Measurements from ENCODE around the gene RNH1.

The RNH1 gene

DNA sequence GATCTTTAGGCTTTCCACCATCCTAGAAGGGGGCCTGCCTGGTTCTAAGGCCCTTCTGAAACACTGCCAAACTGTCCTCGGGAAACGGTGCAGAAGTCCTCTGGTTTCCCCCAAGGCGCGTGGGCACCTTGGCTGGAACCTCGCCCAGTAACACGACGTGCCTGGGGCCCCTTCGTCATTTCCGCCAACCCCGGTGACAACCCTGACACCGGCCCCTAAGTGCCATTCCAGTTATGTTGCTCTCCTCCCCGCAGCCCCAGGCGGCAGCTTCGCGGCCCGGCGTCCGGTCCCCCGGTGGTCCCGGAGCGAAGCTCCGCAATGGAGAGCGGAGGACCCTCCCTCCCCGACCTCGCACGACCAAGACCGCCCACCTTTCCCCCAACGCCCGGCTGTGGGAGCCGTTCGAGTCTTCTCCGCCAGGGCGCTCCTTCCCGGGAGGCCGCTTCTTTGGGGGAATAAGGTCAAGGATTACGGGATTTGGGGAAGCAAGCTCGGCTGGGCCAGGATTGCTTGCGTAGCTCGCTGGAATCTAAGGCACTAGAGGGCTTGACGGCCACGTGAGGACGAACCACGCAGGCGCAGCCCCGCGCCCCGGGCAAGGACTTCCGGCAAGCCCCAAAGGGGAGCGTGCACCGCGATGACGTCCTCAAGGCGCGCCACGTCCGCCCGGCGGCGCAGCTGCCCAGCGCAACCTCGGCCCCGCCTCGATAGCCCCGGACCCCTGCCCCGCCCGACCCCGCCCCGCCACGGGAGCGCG is 626 bp downstream of the RNH1 start:
- Histone ChIP-seq H4K20me1 (ENCODE audit: insufficient read depth, low read length, poor library complexity, severe bottlenecking) (peaks cover 13% of the 10 kb centered on the region), H3F3A (ENCODE audit: low read depth) (peaks cover 5% of the 10 kb centered on the region; the same call in 1 of the 2 replicates), H2AFZ (ENCODE audit: low read length) (peak overlapping the region; percentile 100), H3K27me3 (ENCODE audit: insufficient read depth, low read length, poor library complexity, severe bottlenecking) (no peaks in the 10 kb centered on the region), H3K4me3 (ENCODE audit: low read length, poor library complexity, severe bottlenecking) (peak overlapping the region; percentile 100), H3K9me3 (ENCODE audit: insufficient read depth, low read depth, low read length) (no peaks in the 10 kb centered on the region), H3K4me2 (ENCODE audit: low read depth, low read length, poor library complexity, severe bottlenecking) (peak overlapping the region; percentile 95), H3K9ac (ENCODE audit: low read depth, low read length, poor library complexity, severe bottlenecking) (peak overlapping the region; percentile 97), H3K4me1 (ENCODE audit: insufficient read depth, low read length, poor library complexity, severe bottlenecking) (peaks cover 9% of the 10 kb centered on the region), H3K79me2 (ENCODE audit: insufficient read depth, low read length) (peaks cover 40% of the 10 kb centered on the region), H3K36me3 (ENCODE audit: insufficient read depth, low read length) (no peaks in the 10 kb centered on the region), H3K9me2 (replicated peaks; ENCODE audit: low read depth, low read length) (no peaks in the 10 kb centered on the region)
- TF ChIP-seq EZH2phosphoT487 (IDR thresholded peaks at IDR 0.05; ENCODE audit: borderline replicate concordance) (no peak), CTCF (conservative IDR thresholded peaks at IDR 0.05; ENCODE audit: low read length) (no peak)

GRCh38 chr11:504994-505344 is 2.1 kb downstream of the RNH1 start:
- peaks cover 5% of the 10 kb centered on the region; the same call in 1 of the 2 replicates for H3F3A ChIP-seq (ENCODE audit: low read depth)

More at GRCh38 chr11:504994-505344, 2.1 kb downstream of the RNH1 start:
- Histone ChIP-seq H3K4me3 (ENCODE audit: low read length, poor library complexity, severe bottlenecking) (peak overlapping the region; percentile 100), H3K9ac (ENCODE audit: low read depth, low read length, poor library complexity, severe bottlenecking) (peak overlapping the region; percentile 97), H3K9me2 (replicated peaks; ENCODE audit: low read depth, low read length) (no peaks in the 10 kb centered on the region), H2AFZ (ENCODE audit: low read length) (no peak overlapping the region), H4K20me1 (ENCODE audit: insufficient read depth, low read length, poor library complexity, severe bottlenecking) (peaks cover 13% of the 10 kb centered on the region), H3K36me3 (ENCODE audit: insufficient read depth, low read length) (peaks cover 8% of the 10 kb centered on the region; the same call in 1 of the 2 replicates), H3K4me1 (ENCODE audit: insufficient read depth, low read length, poor library complexity, severe bottlenecking) (peaks cover 9% of the 10 kb centered on the region), H3K4me2 (ENCODE audit: low read depth, low read length, poor library complexity, severe bottlenecking) (peak overlapping the region; percentile 95), H3K9me3 (ENCODE audit: insufficient read depth, low read depth, low read length) (no peaks in the 10 kb centered on the region), H3K79me2 (ENCODE audit: insufficient read depth, low read length) (peaks cover 40% of the 10 kb centered on the region), H3K27me3 (ENCODE audit: insufficient read depth, low read length, poor library complexity, severe bottlenecking) (no peaks in the 10 kb centered on the region)
- TF ChIP-seq CTCF (conservative IDR thresholded peaks at IDR 0.05; ENCODE audit: low read length) = no peak
- TF ChIP-seq EZH2phosphoT487 (IDR thresholded peaks at IDR 0.05; ENCODE audit: borderline replicate concordance) = no peak
